ENCODE results near the gene JAZF1.

Gene JAZF1

GRCh38 chr7:28096713-28097112 is 83.9 kb downstream of the JAZF1 start:
- DNase-seq, result no peak

- DNase-seq, result no peak
These were observed 85.4 kb downstream of the JAZF1 start for GRCh38 chr7:28095231-28095630.

GRCh38 chr7:28093623-28094232 is 86.9 kb downstream of the JAZF1 start:
- no peak for DNase-seq

GRCh38 chr7:28091190-28091589 is 89.4 kb downstream of the JAZF1 start:
- no peak for DNase-seq

GRCh38 chr7:28088901-28089714 is 91.5 kb downstream of the JAZF1 start:
- DNase-seq, result no peak

GRCh38 chr7:28088032-28088431 is 92.6 kb downstream of the JAZF1 start:
- DNase-seq, result no peak

- no peak for DNase-seq
These were observed 94.4 kb downstream of the JAZF1 start for GRCh38 chr7:28086198-28086597.

GRCh38 chr7:28083998-28084985 is 96.3 kb downstream of the JAZF1 start:
- DNase-seq, result no peak

GRCh38 chr7:28083164-28083997 is 97.2 kb downstream of the JAZF1 start:
- no peak for DNase-seq

GRCh38 chr7:28082071-28082470 is 98.5 kb downstream of the JAZF1 start:
- DNase-seq, result no peak

- DNase-seq, result no peak
These were observed 99.6 kb downstream of the JAZF1 start for GRCh38 chr7:28081016-28081415.

GRCh38 chr7:28078036-28078901 is 102.3 kb downstream of the JAZF1 start:
- DNase-seq, result no peak

GRCh38 chr7:28077616-28078015 is 103.0 kb downstream of the JAZF1 start:
- no peak for DNase-seq

GRCh38 chr7:28076423-28077200 is 104.0 kb downstream of the JAZF1 start:
- DNase-seq, result no peak

- no peak for DNase-seq
These were observed 104.8 kb downstream of the JAZF1 start for GRCh38 chr7:28075674-28076358.

GRCh38 chr7:28072876-28073514 is 107.6 kb downstream of the JAZF1 start:
- DNase-seq, result no peak

- no peak for DNase-seq
These were observed 109.0 kb downstream of the JAZF1 start for GRCh38 chr7:28071570-28071969.

- DNase-seq, result no peak
These were observed 110.1 kb downstream of the JAZF1 start for GRCh38 chr7:28070297-28071055.

GRCh38 chr7:28069807-28070206 is 110.8 kb downstream of the JAZF1 start:
- DNase-seq, result no peak
